SK-N-SH (cell line): ENCODE results near the gene BRD9.

Experiments used
- CTCF ChIP-seq: fragments of 200-600 bp; sonication (generic); IDR thresholded peaks from 2 replicates; pipeline ENCODE4 v1.6.1; 2017; ENCODE audit warnings: antibody characterized with exemption, mild to moderate bottlenecking, moderate library complexity
- EP300 ChIP-seq, 2 experiments: IDR thresholded peaks; 2 replicates each; pipeline versions ENCODE4 v1.4.0 to v1.6.1; 2012; ENCODE audit warnings: borderline replicate concordance in 1 of 2, low read depth in 1 of 2, low read length in 1 of 2
- EZH2phosphoT487 ChIP-seq: fragments of 200-600 bp; sonication (generic); IDR thresholded peaks from 2 replicates; pipeline ENCODE4 v1.6.1; 2017; ENCODE audit warnings: low read depth, mixed run types, mild to moderate bottlenecking, antibody characterized with exemption, moderate library complexity, borderline replicate concordance
- GABPA ChIP-seq: IDR thresholded peaks from 2 replicates; pipeline ENCODE4 v1.4.0; 2012; ENCODE audit warnings: low read depth, mild to moderate bottlenecking
- IRF3 ChIP-seq: fragments of 150-350 bp; IDR thresholded peaks from 2 replicates; pipeline ENCODE4 v1.6.1; 2016; ENCODE audit warnings: mild to moderate bottlenecking, low read depth, low read length
- NRF1 ChIP-seq: IDR thresholded peaks from 2 replicates; pipeline ENCODE4 v1.6.1; 2012; ENCODE audit warnings: low read depth, mild to moderate bottlenecking, low read length
- POLR2AphosphoS5 ChIP-seq: IDR thresholded peaks from 2 replicates; pipeline ENCODE4 v1.6.1; 2012; ENCODE audit warnings: low read depth, low read length
- RAD21 ChIP-seq: IDR thresholded peaks from 2 replicates; pipeline ENCODE4 v1.6.1; 2012; ENCODE audit warnings: mild to moderate bottlenecking, low read length
- REST ChIP-seq: IDR thresholded peaks from 2 replicates; pipeline ENCODE4 v1.6.1; 2012; ENCODE audit warnings: mild to moderate bottlenecking, low read depth, low read length, moderate library complexity
- RXRA ChIP-seq: IDR thresholded peaks from 2 replicates; pipeline ENCODE4 v1.4.0; 2012; ENCODE audit warnings: low read depth, mild to moderate bottlenecking, borderline replicate concordance
- SIN3A ChIP-seq: IDR thresholded peaks from 2 replicates; pipeline ENCODE4 v1.6.1; 2012; ENCODE audit warnings: low read depth, mild to moderate bottlenecking, low read length, moderate library complexity, borderline replicate concordance
- SMC3 ChIP-seq: IDR thresholded peaks from 2 replicates; pipeline ENCODE4 v1.6.1; 2012; ENCODE audit warnings: low read depth, low read length, improper control_type of control experiment
- TAF1 ChIP-seq: IDR thresholded peaks from 2 replicates; pipeline ENCODE4 v1.6.1; 2012; ENCODE audit warnings: low read depth, mild to moderate bottlenecking, low read length, moderate library complexity, borderline replicate concordance
- TEAD4 ChIP-seq: IDR thresholded peaks from 2 replicates; pipeline ENCODE4 v1.4.0; 2012; ENCODE audit warnings: mild to moderate bottlenecking, borderline replicate concordance; ENCODE audit not compliant: insufficient read depth

- TF ChIP-seq CTCF (no peak), GABPA (no peak), RAD21 (no peak), POLR2AphosphoS5 (no peak), NRF1 (no peak), REST (no peak), TEAD4 (no peak), EZH2phosphoT487 (no peak), EP300 (IDR thresholded peaks at IDR 0.05; ENCODE audit: borderline replicate concordance in 1 of 2, low read depth in 1 of 2, low read length in 1 of 2) (no peak), RXRA (no peak), IRF3 (no peak), SIN3A (no peak), TAF1 (no peak), SMC3 (no peak)
Observed at GRCh38 chr5:887947-888637, 4.5 kb downstream of the BRD9 start.
